Measurements from ENCODE around the gene MEDAG. TPM values are rescaled to one million over a fixed set of nuclear protein-coding genes. Genes with fewer than 3 reads are reported as not detected.

The MEDAG gene
- total and polyA plus RNA-seq, 2 donors (not counting 3 experiments of a cell fraction or from before 2014, with no cell fraction given): 27.2 TPM

DNA sequence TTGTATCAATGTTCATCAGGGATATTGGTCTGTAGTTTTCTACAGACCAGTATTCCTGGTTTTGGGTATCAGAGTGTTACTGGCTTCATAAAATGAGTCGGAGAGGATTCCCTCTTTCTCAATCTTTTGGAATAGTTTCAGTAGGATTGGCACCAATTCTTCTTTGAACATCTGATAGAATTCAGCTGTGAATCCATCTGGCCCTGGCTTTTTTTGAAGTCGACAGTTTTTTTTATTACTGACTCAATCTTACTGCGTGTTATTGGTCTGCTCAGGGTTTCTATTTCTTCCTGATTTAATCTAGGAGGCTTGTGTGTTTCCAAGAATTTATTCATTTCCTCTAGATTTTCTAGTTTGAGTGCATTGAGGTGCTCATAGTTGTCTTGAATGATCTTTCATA lies 37.8 kb downstream of the MEDAG start:
- Histone ChIP-seq H3K79me2 (ENCODE audit: control insufficient read depth, insufficient read depth, low read length) (no peaks in the 10 kb centered on the region), H2AFZ (ENCODE audit: low read depth, low read length) (no peak overlapping the region), H3K27me3 (ENCODE audit: control insufficient read depth in 2 of 2, insufficient read depth in 2 of 2, low read length in 2 of 2) (peaks cover 4 to 10% of the 10 kb centered on the region in 2 experiments), H3K9me1 (replicated peaks; ENCODE audit: control insufficient read depth, extremely low read depth, insufficient read depth, low read length) (no peaks in the 10 kb centered on the region), H3K9me3 (replicated peaks; ENCODE audit: control insufficient read depth, insufficient read depth, low read length) (no peaks in the 10 kb centered on the region), H3K27ac (ENCODE audit: insufficient read depth, low read depth, low read length) (no peak overlapping the region), H3K4me2 (ENCODE audit: insufficient read depth, low read length) (no peak overlapping the region), H3K4me1 (ENCODE audit: control insufficient read depth, extremely low read depth, insufficient read depth, low read length) (no peaks in the 10 kb centered on the region), H4K20me1 (replicated peaks; ENCODE audit: control insufficient read depth, extremely low read depth, insufficient read depth, low read length) (no peaks in the 10 kb centered on the region), H3K36me3 (ENCODE audit: control insufficient read depth in 2 of 2, extremely low read depth in 1 of 2, insufficient read depth in 2 of 2, low read length in 2 of 2) (no peaks in the 10 kb centered on the region), H3K9ac (replicated peaks; ENCODE audit: extremely low read depth, insufficient read depth, low read length) (no peak overlapping the region), H3K4me3 (replicated peaks in 1 of 3; ENCODE audit: insufficient read depth in 1 of 3, low read depth in 1 of 3, low read length in 3 of 3) (no peak overlapping the region)
- TF ChIP-seq GATA2 (IDR thresholded peaks at IDR 0.05; ENCODE audit: insufficient read depth, insufficient read length, low read depth, low read length) (no peak), FOS (IDR thresholded peaks at IDR 0.05; ENCODE audit: borderline replicate concordance, insufficient read depth, low read length) (no peak), MYC (IDR thresholded peaks at IDR 0.05; ENCODE audit: low read depth, low read length) (no peak), EZH2 (IDR thresholded peaks at IDR 0.05; ENCODE audit: borderline replicate concordance, low read depth, low read length, severe bottlenecking) (no peak), JUN (IDR thresholded peaks at IDR 0.05; ENCODE audit: borderline replicate concordance, insufficient read depth, insufficient read length, low read depth) (no peak), POLR2A (IDR thresholded peaks at IDR 0.05; ENCODE audit: low read depth, low read length) (no peak), POLR2AphosphoS5 (IDR thresholded peaks at IDR 0.05; ENCODE audit: insufficient read depth, low read depth, low read length) (no peak)
- TF ChIP-seq, protein P1, sequence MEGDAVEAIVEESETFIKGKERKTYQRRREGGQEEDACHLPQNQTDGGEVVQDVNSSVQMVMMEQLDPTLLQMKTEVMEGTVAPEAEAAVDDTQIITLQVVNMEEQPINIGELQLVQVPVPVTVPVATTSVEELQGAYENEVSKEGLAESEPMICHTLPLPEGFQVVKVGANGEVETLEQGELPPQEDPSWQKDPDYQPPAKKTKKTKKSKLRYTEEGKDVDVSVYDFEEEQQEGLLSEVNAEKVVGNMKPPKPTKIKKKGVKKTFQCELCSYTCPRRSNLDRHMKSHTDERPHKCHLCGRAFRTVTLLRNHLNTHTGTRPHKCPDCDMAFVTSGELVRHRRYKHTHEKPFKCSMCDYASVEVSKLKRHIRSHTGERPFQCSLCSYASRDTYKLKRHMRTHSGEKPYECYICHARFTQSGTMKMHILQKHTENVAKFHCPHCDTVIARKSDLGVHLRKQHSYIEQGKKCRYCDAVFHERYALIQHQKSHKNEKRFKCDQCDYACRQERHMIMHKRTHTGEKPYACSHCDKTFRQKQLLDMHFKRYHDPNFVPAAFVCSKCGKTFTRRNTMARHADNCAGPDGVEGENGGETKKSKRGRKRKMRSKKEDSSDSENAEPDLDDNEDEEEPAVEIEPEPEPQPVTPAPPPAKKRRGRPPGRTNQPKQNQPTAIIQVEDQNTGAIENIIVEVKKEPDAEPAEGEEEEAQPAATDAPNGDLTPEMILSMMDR (IDR thresholded peaks at IDR 0.05; ENCODE audit: extremely low read depth in 1 of 2, insufficient read depth in 1 of 2, low read depth in 1 of 2, low read length in 2 of 2): no peak
- TF ChIP-seq, protein P2, sequence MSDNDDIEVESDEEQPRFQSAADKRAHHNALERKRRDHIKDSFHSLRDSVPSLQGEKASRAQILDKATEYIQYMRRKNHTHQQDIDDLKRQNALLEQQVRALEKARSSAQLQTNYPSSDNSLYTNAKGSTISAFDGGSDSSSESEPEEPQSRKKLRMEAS (IDR thresholded peaks at IDR 0.05; ENCODE audit: insufficient read depth, insufficient read length): no peak
- no peak for DNase-seq (ENCODE audit: low read depth, low spot score)
- CTCF ChIA-PET: no interaction called here
- POLR2A ChIA-PET: no interaction called here
- no TSS peak for BruUV-seq (replicated peaks)
- no peak for FAIRE-seq
- dilution Hi-C loops (cut with MboI; ENCODE audit: extremely low pct_ligation_motif_present, low sequenced_read_pairs): no loop called here
- intact Hi-C loops (cut with micrococcal nuclease): no loop called here

All from endothelial cell of umbilical vein (primary cell).